Measurements from ENCODE around the gene POU2AF2. TPM values are rescaled to one million over a fixed set of nuclear protein-coding genes. Genes with fewer than 3 reads are reported as not detected.
"Not testable (repeated sequence)": the region's sequence is repeated elsewhere in the genome, so short reads cannot be mapped to it uniquely, and the experiment has no call there.

The POU2AF2 gene
- total RNA-seq (2014; rRNA removed; shearing (Covaris generic)) = not detected in 2 replicates

- Histone ChIP-seq H3K36me3 (replicated peaks; ENCODE audit: control insufficient read depth, insufficient read depth, low read length) (no peaks in the 10 kb centered on the region), H3K4me3 (ENCODE audit: insufficient read depth, low read depth, low read length) (no peak within 1 kb of the TSS), H3K27me3 (ENCODE audit: control insufficient read depth, insufficient read depth, low read length) (no peaks in the 10 kb centered on the region)
- DNase-seq = no peak
Measured at GRCh38 chr11:111245425-111245824, at the start of gene POU2AF2. POU2AF2 (plus strand) TSS chr11:111245725; CDS start chr11:111245854, 129 bp downstream.

GRCh38 chr11:111200010-111200534 is 45.5 kb upstream of the POU2AF2 start:
- no peaks in the 10 kb centered on the region for H3K36me3 ChIP-seq (replicated peaks; ENCODE audit: control insufficient read depth, insufficient read depth, low read length)
- H3K4me3 ChIP-seq (ENCODE audit: insufficient read depth, low read depth, low read length) = no peak overlapping the region
- no peak for DNase-seq
- H3K27me3 ChIP-seq (ENCODE audit: control insufficient read depth, insufficient read depth, low read length) = no peaks in the 10 kb centered on the region

- DNase-seq = no peak
- H3K4me3 ChIP-seq (ENCODE audit: insufficient read depth, low read depth, low read length) = no peak overlapping the region
- no peaks in the 10 kb centered on the region for H3K36me3 ChIP-seq (replicated peaks; ENCODE audit: control insufficient read depth, insufficient read depth, low read length)
- H3K27me3 ChIP-seq (ENCODE audit: control insufficient read depth, insufficient read depth, low read length) = no peaks in the 10 kb centered on the region
Measured at GRCh38 chr11:111204211-111204610, 41.3 kb upstream of the POU2AF2 start.

GRCh38 chr11:111205632-111206385 is 39.7 kb upstream of the POU2AF2 start:
- no peak for DNase-seq
- H3K4me3 ChIP-seq (ENCODE audit: insufficient read depth, low read depth, low read length) = no peak overlapping the region
- H3K27me3 ChIP-seq (ENCODE audit: control insufficient read depth, insufficient read depth, low read length) = no peaks in the 10 kb centered on the region
- H3K36me3 ChIP-seq (replicated peaks; ENCODE audit: control insufficient read depth, insufficient read depth, low read length) = no peaks in the 10 kb centered on the region

- Histone ChIP-seq H3K4me3 (ENCODE audit: insufficient read depth, low read depth, low read length) (no peak overlapping the region), H3K36me3 (replicated peaks; ENCODE audit: control insufficient read depth, insufficient read depth, low read length) (no peaks in the 10 kb centered on the region), H3K27me3 (ENCODE audit: control insufficient read depth, insufficient read depth, low read length) (no peaks in the 10 kb centered on the region)
- no peak for DNase-seq
Measured at GRCh38 chr11:111206472-111206871, 39.1 kb upstream of the POU2AF2 start.

- H3K27me3 ChIP-seq (ENCODE audit: control insufficient read depth, insufficient read depth, low read length) = no peaks in the 10 kb centered on the region
- H3K4me3 ChIP-seq (ENCODE audit: insufficient read depth, low read depth, low read length) = no peak overlapping the region
- no peaks in the 10 kb centered on the region for H3K36me3 ChIP-seq (replicated peaks; ENCODE audit: control insufficient read depth, insufficient read depth, low read length)
- DNase-seq = no peak
Measured at GRCh38 chr11:111207213-111207612, 38.3 kb upstream of the POU2AF2 start.

- H3K4me3 ChIP-seq (ENCODE audit: insufficient read depth, low read depth, low read length) = no peak overlapping the region
- H3K27me3 ChIP-seq (ENCODE audit: control insufficient read depth, insufficient read depth, low read length) = no peaks in the 10 kb centered on the region
- no peaks in the 10 kb centered on the region for H3K36me3 ChIP-seq (replicated peaks; ENCODE audit: control insufficient read depth, insufficient read depth, low read length)
- no peak for DNase-seq
Measured at GRCh38 chr11:111209543-111210355, 35.8 kb upstream of the POU2AF2 start.

GRCh38 chr11:111213256-111213655 is 32.3 kb upstream of the POU2AF2 start:
- DNase-seq = no peak
- Histone ChIP-seq H3K36me3 (replicated peaks; ENCODE audit: control insufficient read depth, insufficient read depth, low read length) (no peaks in the 10 kb centered on the region), H3K27me3 (ENCODE audit: control insufficient read depth, insufficient read depth, low read length) (no peaks in the 10 kb centered on the region), H3K4me3 (ENCODE audit: insufficient read depth, low read depth, low read length) (no peak overlapping the region)

- Histone ChIP-seq H3K27me3 (ENCODE audit: control insufficient read depth, insufficient read depth, low read length) (no peaks in the 10 kb centered on the region; the same call in 1 of the 2 replicates), H3K4me3 (ENCODE audit: insufficient read depth, low read depth, low read length) (no peak overlapping the region), H3K36me3 (replicated peaks; ENCODE audit: control insufficient read depth, insufficient read depth, low read length) (no peaks in the 10 kb centered on the region)
- DNase-seq = no peak
Measured at GRCh38 chr11:111220721-111221120, 24.8 kb upstream of the POU2AF2 start.

GRCh38 chr11:111221208-111221607 is 24.3 kb upstream of the POU2AF2 start:
- DNase-seq = no peak
- no peak overlapping the region for H3K4me3 ChIP-seq (ENCODE audit: insufficient read depth, low read depth, low read length)
- H3K36me3 ChIP-seq (replicated peaks; ENCODE audit: control insufficient read depth, insufficient read depth, low read length) = no peaks in the 10 kb centered on the region
- H3K27me3 ChIP-seq (ENCODE audit: control insufficient read depth, insufficient read depth, low read length) = no peaks in the 10 kb centered on the region; the same call in 1 of the 2 replicates

- H3K36me3 ChIP-seq (replicated peaks; ENCODE audit: control insufficient read depth, insufficient read depth, low read length); DNase-seq; H3K4me3 ChIP-seq (ENCODE audit: insufficient read depth, low read depth, low read length); H3K27me3 ChIP-seq (ENCODE audit: control insufficient read depth, insufficient read depth, low read length): not testable (repeated sequence)
Measured at GRCh38 chr11:111221936-111222335, 23.6 kb upstream of the POU2AF2 start.

- not testable (repeated sequence) for H3K27me3 ChIP-seq (ENCODE audit: control insufficient read depth, insufficient read depth, low read length); H3K36me3 ChIP-seq (replicated peaks; ENCODE audit: control insufficient read depth, insufficient read depth, low read length); H3K4me3 ChIP-seq (ENCODE audit: insufficient read depth, low read depth, low read length); DNase-seq
Measured at GRCh38 chr11:111222821-111223455, 22.6 kb upstream of the POU2AF2 start.

- H3K36me3 ChIP-seq (replicated peaks; ENCODE audit: control insufficient read depth, insufficient read depth, low read length) = no peaks in the 10 kb centered on the region
- H3K27me3 ChIP-seq (ENCODE audit: control insufficient read depth, insufficient read depth, low read length) = no peaks in the 10 kb centered on the region; the same call in 1 of the 2 replicates
- DNase-seq = no peak
- H3K4me3 ChIP-seq (ENCODE audit: insufficient read depth, low read depth, low read length) = no peak overlapping the region
Measured at GRCh38 chr11:111225881-111226280, 19.6 kb upstream of the POU2AF2 start.

- DNase-seq = no peak
- no peak overlapping the region for H3K4me3 ChIP-seq (ENCODE audit: insufficient read depth, low read depth, low read length)
- no peaks in the 10 kb centered on the region for H3K27me3 ChIP-seq (ENCODE audit: control insufficient read depth, insufficient read depth, low read length)
- no peaks in the 10 kb centered on the region for H3K36me3 ChIP-seq (replicated peaks; ENCODE audit: control insufficient read depth, insufficient read depth, low read length)
Measured at GRCh38 chr11:111229604-111230003, 15.9 kb upstream of the POU2AF2 start.
